Globus pallidus (tissue), 1 donor: ENCODE data around the gene MOGAT3.
A peak's percentile ranks its signal among the peaks of the same experiment; 100 is the strongest.

ENCODE experiments used
- DNase-seq: peaks from one replicate; pipeline ENCODE4 v3.0.0-alpha.2; 2015; ENCODE audit warnings: low spot score

MOGAT3 gene

GRCh38 chr7:101172005-101172853 lies 28.6 kb downstream of the MOGAT3 start:
- no peak for DNase-seq

GRCh38 chr7:101171442-101171837 lies 29.4 kb downstream of the MOGAT3 start:
- no peak for DNase-seq

- no peak for DNase-seq
Observed at GRCh38 chr7:101170617-101171441, 30.0 kb downstream of the MOGAT3 start.

- DNase-seq = no peak
Observed at GRCh38 chr7:101169838-101170551, 30.8 kb downstream of the MOGAT3 start.

- DNase-seq = no peak
Observed at GRCh38 chr7:101169110-101169837, 31.6 kb downstream of the MOGAT3 start.

GRCh38 chr7:101168412-101169049 lies 32.3 kb downstream of the MOGAT3 start:
- no peak for DNase-seq

GRCh38 chr7:101167645-101168411 lies 33.0 kb downstream of the MOGAT3 start:
- DNase-seq = no peak

- DNase-seq = no peak
Observed at GRCh38 chr7:101166909-101167644, 33.8 kb downstream of the MOGAT3 start.

- no peak for DNase-seq
Observed at GRCh38 chr7:101166648-101166908, 34.3 kb downstream of the MOGAT3 start.

- DNase-seq = no peak
Observed at GRCh38 chr7:101165958-101166647, 34.7 kb downstream of the MOGAT3 start.

- peak; percentile 81 for DNase-seq
Observed at GRCh38 chr7:101165075-101165957, 35.5 kb downstream of the MOGAT3 start, which contains the start of gene VGF. TSS of gene VGF (minus strand) at chr7:101165569. CDS start at chr7:101164843, 726 bp downstream.

GRCh38 chr7:101164071-101164840 lies 36.6 kb downstream of the MOGAT3 start:
- DNase-seq = no peak

- DNase-seq = no peak
Observed at GRCh38 chr7:101163279-101164070, 37.4 kb downstream of the MOGAT3 start.

- no peak for DNase-seq
Observed at GRCh38 chr7:101162551-101163278, 38.1 kb downstream of the MOGAT3 start.

GRCh38 chr7:101161692-101162471 lies 39.0 kb downstream of the MOGAT3 start:
- no peak for DNase-seq
